Measurements from ENCODE around the gene ZNFX1. TPM values are rescaled to one million over a fixed set of nuclear protein-coding genes. Genes with fewer than 3 reads are reported as not detected.
"Not testable (repeated sequence)": the region's sequence is repeated elsewhere in the genome, so short reads cannot be mapped to it uniquely, and the experiment has no call there.

Gene ZNFX1
- total RNA-seq, 3 donors from 2014 or later, result 33.6 to 36.4 (median 35.5) TPM

DNA sequence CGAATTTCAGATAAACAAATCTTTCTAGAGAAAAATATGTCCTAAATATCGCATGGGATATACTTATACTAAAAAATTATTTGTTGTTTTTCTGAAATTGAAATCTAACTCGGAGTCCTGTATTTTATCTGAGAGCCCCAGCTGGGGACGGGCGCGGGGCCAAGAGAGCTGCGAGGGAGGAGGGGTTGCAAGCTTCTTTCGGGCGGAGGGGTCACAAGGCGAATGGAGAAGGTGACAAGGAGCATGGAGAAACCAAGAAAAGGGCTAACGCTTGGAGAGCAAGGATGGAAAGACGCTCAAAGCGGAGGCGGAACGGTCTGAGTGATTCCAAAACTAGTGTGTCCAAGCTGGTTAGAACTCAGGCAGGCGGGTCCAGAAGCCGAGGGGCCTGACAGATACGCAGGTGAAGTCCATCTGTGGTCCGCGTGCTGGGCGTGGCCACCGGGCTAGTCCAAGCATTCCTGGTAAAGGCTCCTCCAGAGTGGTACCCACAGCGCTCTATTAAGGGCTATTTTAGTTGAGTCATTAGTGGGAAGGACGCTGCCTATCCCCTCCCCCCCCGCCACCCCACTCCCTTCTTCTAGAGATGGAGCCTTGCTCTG is 41.5 kb upstream of the ZNFX1 start:
- TF ChIP-seq, protein P1, sequence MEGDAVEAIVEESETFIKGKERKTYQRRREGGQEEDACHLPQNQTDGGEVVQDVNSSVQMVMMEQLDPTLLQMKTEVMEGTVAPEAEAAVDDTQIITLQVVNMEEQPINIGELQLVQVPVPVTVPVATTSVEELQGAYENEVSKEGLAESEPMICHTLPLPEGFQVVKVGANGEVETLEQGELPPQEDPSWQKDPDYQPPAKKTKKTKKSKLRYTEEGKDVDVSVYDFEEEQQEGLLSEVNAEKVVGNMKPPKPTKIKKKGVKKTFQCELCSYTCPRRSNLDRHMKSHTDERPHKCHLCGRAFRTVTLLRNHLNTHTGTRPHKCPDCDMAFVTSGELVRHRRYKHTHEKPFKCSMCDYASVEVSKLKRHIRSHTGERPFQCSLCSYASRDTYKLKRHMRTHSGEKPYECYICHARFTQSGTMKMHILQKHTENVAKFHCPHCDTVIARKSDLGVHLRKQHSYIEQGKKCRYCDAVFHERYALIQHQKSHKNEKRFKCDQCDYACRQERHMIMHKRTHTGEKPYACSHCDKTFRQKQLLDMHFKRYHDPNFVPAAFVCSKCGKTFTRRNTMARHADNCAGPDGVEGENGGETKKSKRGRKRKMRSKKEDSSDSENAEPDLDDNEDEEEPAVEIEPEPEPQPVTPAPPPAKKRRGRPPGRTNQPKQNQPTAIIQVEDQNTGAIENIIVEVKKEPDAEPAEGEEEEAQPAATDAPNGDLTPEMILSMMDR (IDR thresholded peaks at IDR 0.05), result no peak
- H3K9me3 ChIP-seq, result no peaks in the 10 kb centered on the region
- DNase-seq (no peak), ATAC-seq (no peak)
- H3K36me3 ChIP-seq (ENCODE audit: low read depth), result no peaks in the 10 kb centered on the region
- H3K4me3 ChIP-seq, result no peak overlapping the region
- no peaks in the 10 kb centered on the region for H3K4me1 ChIP-seq (ENCODE audit: low read depth)
- intact Hi-C loops (cut with DNase I, micrococcal nuclease), result no loop called here

DNA sequence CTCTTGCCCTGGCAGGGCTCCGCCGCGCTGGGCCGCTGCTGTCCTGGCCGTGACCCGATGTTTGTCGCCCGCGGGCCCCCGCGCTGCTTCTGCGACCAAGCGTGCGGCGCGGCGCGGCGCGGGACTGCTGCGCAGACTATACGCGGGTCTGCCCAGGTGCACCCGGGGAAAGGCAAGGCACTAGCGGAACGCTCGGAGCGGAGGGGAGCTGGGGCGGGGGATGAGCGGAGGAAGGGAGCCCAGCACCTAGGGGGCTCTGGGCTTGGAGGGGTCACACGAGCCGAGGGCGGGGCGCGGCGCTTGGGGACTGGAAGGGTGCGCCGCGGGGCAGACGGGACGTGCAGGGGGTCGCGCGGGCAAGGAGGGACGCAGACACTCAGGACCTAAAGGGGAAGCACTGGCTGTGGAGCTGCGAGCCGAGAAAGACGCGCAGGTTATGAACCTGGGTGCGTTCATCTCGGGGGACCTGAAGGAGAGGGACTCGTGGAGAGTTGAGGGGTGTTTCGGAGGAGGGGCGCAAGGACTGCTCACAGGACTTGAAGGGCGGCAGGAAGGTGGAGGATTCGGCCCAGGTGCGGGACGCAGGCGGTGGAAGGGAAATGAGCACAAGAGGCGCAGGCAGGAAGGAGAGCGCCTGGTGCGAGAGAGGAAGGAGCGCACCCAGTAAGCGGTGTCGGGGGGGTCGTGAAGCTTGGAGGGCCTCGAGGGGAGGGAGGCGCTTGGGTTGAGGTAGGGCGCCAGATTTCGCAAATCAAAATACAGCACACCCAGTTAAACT is 40.8 kb upstream of the ZNFX1 start:
- intact Hi-C loops (cut with DNase I, micrococcal nuclease), result no loop called here
- no peaks in the 10 kb centered on the region for H3K4me1 ChIP-seq (ENCODE audit: low read depth)
- TF ChIP-seq, protein P1 (IDR thresholded peaks at IDR 0.05), result no peak
- ATAC-seq (no peak), DNase-seq (no peak)
- no peak overlapping the region for H3K4me3 ChIP-seq
- H3K9me3 ChIP-seq, result no peaks in the 10 kb centered on the region
- H3K36me3 ChIP-seq (ENCODE audit: low read depth), result no peaks in the 10 kb centered on the region

DNA sequence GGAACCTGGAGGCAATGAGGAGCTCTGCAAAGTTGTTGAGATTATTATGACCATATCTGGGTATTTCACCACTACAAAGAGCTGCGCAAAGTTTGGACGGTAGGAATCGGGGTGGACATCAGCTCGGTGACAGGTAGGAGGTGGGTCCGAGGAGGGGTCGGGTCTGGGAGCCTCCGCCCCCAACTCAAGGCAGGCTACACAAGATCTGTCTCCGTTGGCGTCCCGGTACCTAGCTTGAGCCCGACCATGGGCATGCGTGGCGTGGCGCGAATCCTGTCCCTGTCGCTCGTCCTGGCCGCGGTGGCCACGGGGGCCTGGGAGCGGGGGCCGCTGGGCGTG is 40.2 kb upstream of the ZNFX1 start:
- H3K4me1 ChIP-seq (ENCODE audit: low read depth), result no peaks in the 10 kb centered on the region
- no peaks in the 10 kb centered on the region for H3K36me3 ChIP-seq (ENCODE audit: low read depth)
- no peak for ATAC-seq
- no peak overlapping the region for H3K4me3 ChIP-seq
- DNase-seq, result no peak
- TF ChIP-seq, protein P1 (IDR thresholded peaks at IDR 0.05), result no peak
- H3K9me3 ChIP-seq, result no peaks in the 10 kb centered on the region
- intact Hi-C loops (cut with DNase I, micrococcal nuclease), result no loop called here

DNA sequence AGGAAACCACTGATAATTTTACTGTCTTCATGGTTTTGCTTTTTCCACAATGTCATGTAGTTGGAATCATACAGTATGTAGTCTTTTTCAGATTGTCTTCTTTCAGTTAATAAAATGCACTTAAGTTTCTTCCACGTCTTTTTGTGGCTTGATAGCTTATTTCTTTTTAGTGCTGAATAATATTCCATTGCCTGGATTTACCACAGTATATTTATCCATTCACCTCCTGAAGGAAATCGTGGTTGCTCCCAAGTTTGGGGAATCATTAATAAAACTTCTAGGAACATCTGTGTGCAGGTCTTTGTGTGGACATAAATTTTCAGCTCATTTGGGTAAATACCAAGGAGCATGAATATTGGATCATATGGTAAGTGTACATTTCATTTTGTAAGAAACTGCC is 38.8 kb upstream of the ZNFX1 start:
- ATAC-seq, result no peak
- Histone ChIP-seq H3K36me3 (ENCODE audit: low read depth) (no peaks in the 10 kb centered on the region), H3K9me3 (no peaks in the 10 kb centered on the region), H3K4me1 (ENCODE audit: low read depth) (no peaks in the 10 kb centered on the region), H3K4me3 (no peak overlapping the region)
- TF ChIP-seq, protein P1 (IDR thresholded peaks at IDR 0.05), result no peak
- no peak for DNase-seq
- intact Hi-C loops (cut with DNase I, micrococcal nuclease), result no loop called here

DNA sequence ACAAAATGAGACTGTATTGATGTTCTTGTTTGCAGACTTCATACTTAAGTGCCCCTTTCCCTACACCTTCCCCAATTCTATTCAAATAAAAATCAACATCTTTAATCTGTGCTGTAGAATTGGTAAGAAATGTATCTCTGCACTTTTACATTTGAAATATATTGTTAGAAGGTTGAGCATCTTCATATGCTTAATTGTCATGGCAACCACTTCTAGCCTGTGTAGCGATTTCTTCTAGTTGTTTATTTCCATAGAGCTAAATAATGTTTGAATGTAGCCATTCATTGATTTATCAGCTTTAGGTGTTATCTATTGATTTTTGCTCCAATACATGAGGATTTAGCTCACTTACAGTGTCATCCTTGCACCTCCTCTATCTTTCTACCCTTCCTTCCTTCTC is 37.7 kb upstream of the ZNFX1 start:
- Histone ChIP-seq H3K4me3 (no peak overlapping the region), H3K4me1 (ENCODE audit: low read depth) (no peaks in the 10 kb centered on the region), H3K9me3 (no peaks in the 10 kb centered on the region), H3K36me3 (ENCODE audit: low read depth) (no peaks in the 10 kb centered on the region)
- DNase-seq, result no peak
- TF ChIP-seq, protein P1 (IDR thresholded peaks at IDR 0.05), result no peak
- no peak for ATAC-seq
- intact Hi-C loops (cut with DNase I, micrococcal nuclease), result no loop called here

DNA sequence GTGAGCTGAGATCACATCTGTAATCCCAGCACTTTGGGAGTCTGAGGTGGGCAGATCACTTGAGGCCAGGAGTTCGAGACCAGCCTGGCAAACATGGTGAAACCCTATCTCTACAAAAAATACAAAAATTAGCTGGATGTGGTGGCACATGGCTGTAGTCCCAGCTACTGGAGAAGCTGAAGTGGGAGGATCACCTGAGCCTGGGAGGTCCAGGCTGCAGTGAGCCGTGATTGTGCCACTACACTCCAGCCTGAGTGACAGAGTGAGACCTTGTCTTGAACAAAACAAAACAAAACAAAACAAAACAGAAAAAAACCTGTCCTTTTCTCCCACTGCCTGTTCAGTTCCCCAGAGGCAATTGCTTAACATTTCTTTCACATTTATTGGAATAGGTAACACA is 36.2 kb upstream of the ZNFX1 start:
- ATAC-seq; H3K4me3 ChIP-seq; DNase-seq; intact Hi-C loops (cut with DNase I, micrococcal nuclease); H3K36me3 ChIP-seq (ENCODE audit: low read depth); H3K4me1 ChIP-seq (ENCODE audit: low read depth); H3K9me3 ChIP-seq: not testable (repeated sequence)
